WTC11 (cell line): ENCODE data around the gene CADM1. TPM values are rescaled to one million over a fixed set of nuclear protein-coding genes. Genes with fewer than 3 reads are reported as not detected.

Experiments
- ATAC-seq: fragments of 200-7000 bp; cut with Tn5 transposase; 2 replicates; pipeline ENCODE4 v1.10.0; 2021; ENCODE audit warnings: mild to moderate bottlenecking, moderate library complexity
- CTCF ChIA-PET: fragments of 300-600 bp; sonication (Branson Sonifier 250); formaldehyde crosslinking; loops from one replicate; lab custom pipeline; 2021; ENCODE audit warnings: antibody characterized with exemption; lab: Charles Lee
- POLR2A ChIA-PET: fragments of 350-600 bp; sonication (Branson Sonifier 250); formaldehyde crosslinking; loops from one replicate; lab custom pipeline; 2021; ENCODE audit warnings: antibody characterized with exemption; lab: Charles Lee
- DNase-seq: peaks from one replicate; pipeline ENCODE4 v3.0.0; 2021; ENCODE audit warnings: low spot score
- H3K27ac Mint-ChIP-seq: 2 replicates; pipeline ENCODE4 v1.8.0; 2021; ENCODE audit warnings: mixed read lengths
- H3K27me3 Mint-ChIP-seq: 2 replicates; pipeline ENCODE4 v1.8.0; 2021; ENCODE audit warnings: low read depth, mild to moderate bottlenecking, moderate library complexity, mixed read lengths
- H3K36me3 Mint-ChIP-seq: 2 replicates; pipeline ENCODE4 v1.8.0; 2021; ENCODE audit warnings: mixed read lengths
- H3K4me1 Mint-ChIP-seq: 2 replicates; pipeline ENCODE4 v1.8.0; 2022; ENCODE audit warnings: mixed read lengths
- H3K4me3 Mint-ChIP-seq: 2 replicates; pipeline ENCODE4 v1.8.0; 2021; ENCODE audit warnings: mild to moderate bottlenecking, moderate library complexity, mixed read lengths
- H3K9me3 Mint-ChIP-seq: 2 replicates; pipeline ENCODE4 v1.8.0; 2021; ENCODE audit warnings: mixed read lengths
- AFF4 ChIP-seq: sonication (generic); formaldehyde crosslinking; IDR thresholded peaks from 2 replicates; pipeline ENCODE4 v1.8.1; 2023; ENCODE audit warnings: mild to moderate bottlenecking, missing genetic modification reagents, borderline replicate concordance
- AR ChIP-seq: fragments of 250-450 bp; sonication (Bioruptor Pico); IDR thresholded peaks from 2 replicates; pipeline ENCODE4 v1.9.0; 2021; ENCODE audit warnings: mild to moderate bottlenecking
- ELF4 ChIP-seq: sonication (generic); formaldehyde crosslinking; IDR thresholded peaks from 2 replicates; pipeline ENCODE4 v1.8.1; 2022; ENCODE audit warnings: low read depth, mild to moderate bottlenecking, moderate library complexity, missing genetic modification reagents
- FOXJ3 ChIP-seq: sonication (generic); formaldehyde crosslinking; IDR thresholded peaks from 2 replicates; pipeline ENCODE4 v1.9.0; 2021; ENCODE audit warnings: missing genetic modification reagents, mild to moderate bottlenecking, borderline replicate concordance
- KAT7 ChIP-seq: sonication (generic); formaldehyde crosslinking; IDR thresholded peaks from 2 replicates; pipeline ENCODE4 v1.8.1; 2023; ENCODE audit warnings: missing genetic modification reagents, mild to moderate bottlenecking, borderline replicate concordance
- MXD4 ChIP-seq: fragments of 250-450 bp; sonication (Bioruptor Pico); IDR thresholded peaks from 2 replicates; pipeline ENCODE4 v1.8.0; 2021; ENCODE audit warnings: mild to moderate bottlenecking, moderate library complexity, borderline replicate concordance
- NR1H2 ChIP-seq: sonication (generic); formaldehyde crosslinking; IDR thresholded peaks from 2 replicates; pipeline ENCODE4 v1.9.0; 2021; ENCODE audit warnings: mild to moderate bottlenecking, moderate library complexity, missing genetic modification reagents
- OVOL2 ChIP-seq: fragments of 250-450 bp; sonication (Bioruptor Pico); IDR thresholded peaks from 2 replicates; pipeline ENCODE4 v1.9.0; 2021; ENCODE audit warnings: mild to moderate bottlenecking, borderline replicate concordance
- SMAD4 ChIP-seq: sonication (generic); formaldehyde crosslinking; IDR thresholded peaks from 2 replicates; pipeline ENCODE4 v1.8.0; 2022; ENCODE audit warnings: mild to moderate bottlenecking, missing genetic modification reagents
- SOX15 ChIP-seq: fragments of 250-450 bp; sonication (Bioruptor Pico); IDR thresholded peaks from 2 replicates; pipeline ENCODE4 v1.9.0; 2021; ENCODE audit warnings: mild to moderate bottlenecking
- TEAD1 ChIP-seq: sonication (generic); formaldehyde crosslinking; IDR thresholded peaks from 2 replicates; pipeline ENCODE4 v1.8.0; 2022; ENCODE audit warnings: mild to moderate bottlenecking, missing genetic modification reagents
- ZBTB21 ChIP-seq: sonication (generic); formaldehyde crosslinking; IDR thresholded peaks from 2 replicates; pipeline ENCODE4 v1.8.1; 2023; ENCODE audit warnings: mild to moderate bottlenecking, missing genetic modification reagents, borderline replicate concordance
- ZNF416 ChIP-seq: fragments of 250-450 bp; sonication (Bioruptor Pico); IDR thresholded peaks from 2 replicates; pipeline ENCODE4 v1.9.0; 2021; ENCODE audit warnings: mild to moderate bottlenecking, inconsistent platforms
- ZNF671 ChIP-seq: fragments of 250-450 bp; sonication (Bioruptor Pico); IDR thresholded peaks from 2 replicates; pipeline ENCODE4 v1.8.0; 2021; ENCODE audit warnings: mild to moderate bottlenecking
- total RNA-seq: library from RNA; stranded (reverse); gene quantifications from 3 replicates; pipeline ENCODE4 v1.2.3, GENCODE V29; 2021
- TF ChIP-seq, protein P1 (sequence below): sonication (generic); formaldehyde crosslinking; IDR thresholded peaks from 2 replicates; pipeline ENCODE4 v1.8.1; 2023; ENCODE audit warnings: mild to moderate bottlenecking, missing genetic modification reagents
- TF ChIP-seq, protein P2 (sequence below): sonication (generic); formaldehyde crosslinking; IDR thresholded peaks from 2 replicates; pipeline ENCODE4 v1.8.1; 2022; ENCODE audit warnings: mild to moderate bottlenecking, missing genetic modification reagents, moderate library complexity, borderline replicate concordance
- TF ChIP-seq, protein P3 (sequence below): fragments of 250-450 bp; sonication (Bioruptor Pico); IDR thresholded peaks from 2 replicates; pipeline ENCODE4 v2.1.2; 2022; ENCODE audit warnings: mild to moderate bottlenecking, moderate library complexity
- TF ChIP-seq, protein P4 (sequence below): sonication (generic); formaldehyde crosslinking; IDR thresholded peaks from 2 replicates; pipeline ENCODE4 v1.8.0; 2023; ENCODE audit warnings: mild to moderate bottlenecking, missing genetic modification reagents

The CADM1 gene
- total RNA-seq, 1 experiment from 2014 or later: 26.8 TPM

DNA sequence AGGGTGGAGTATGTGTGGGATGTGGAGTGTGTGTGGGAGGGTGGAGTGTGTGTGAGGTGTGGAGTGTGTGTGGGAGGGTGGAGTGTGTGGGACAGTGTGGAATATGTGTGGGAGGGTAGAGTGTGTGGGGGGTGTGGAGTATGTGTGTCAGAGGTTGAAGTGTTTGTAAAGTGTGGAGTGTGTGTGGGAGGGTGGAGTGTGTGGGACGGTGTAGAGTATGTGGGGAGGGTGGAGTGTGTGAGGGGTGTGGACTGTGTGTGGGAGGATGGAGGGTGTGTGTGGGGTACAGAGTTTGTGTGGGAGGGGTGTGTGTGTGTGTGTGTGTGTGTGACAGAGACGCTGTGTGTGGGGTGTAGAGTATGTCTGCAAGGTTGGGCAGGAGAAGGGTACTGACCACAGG is 355.5 kb downstream of the CADM1 start:
- Mint-ChIP-seq H3K36me3 (no peaks in the 10 kb centered on the region), H3K27me3 (no peaks in the 10 kb centered on the region; the same call in 1 of the 2 replicates), H3K9me3 (no peaks in the 10 kb centered on the region), H3K27ac (no peak overlapping the region), H3K4me1 (no peaks in the 10 kb centered on the region), H3K4me3 (no peak overlapping the region)
- no peak for DNase-seq
- POLR2A ChIA-PET: no interaction called here
- no peak for ATAC-seq
- TF ChIP-seq ZNF671 (CRISPR knock-in tag) (no peak), ZBTB21 (CRISPR knock-in tag) (no peak), SMAD4 (CRISPR knock-in tag) (no peak), ZNF416 (no peak), AR (CRISPR knock-in tag) (no peak)
- CTCF ChIA-PET: no interaction called here

- H3K36me3 Mint-ChIP-seq: no peaks in the 10 kb centered on the region
- H3K9me3 Mint-ChIP-seq: no peaks in the 10 kb centered on the region
- DNase-seq: no peak
- H3K27ac Mint-ChIP-seq: no peak overlapping the region
- no peak for ATAC-seq
- POLR2A ChIA-PET: no interaction called here
- CTCF ChIA-PET: no interaction called here
- no peak overlapping the region for H3K4me3 Mint-ChIP-seq
- TF ChIP-seq SMAD4 (CRISPR knock-in tag) (no peak), KAT7 (CRISPR knock-in tag) (no peak), SOX15 (no peak)
- TF ChIP-seq, protein P1, sequence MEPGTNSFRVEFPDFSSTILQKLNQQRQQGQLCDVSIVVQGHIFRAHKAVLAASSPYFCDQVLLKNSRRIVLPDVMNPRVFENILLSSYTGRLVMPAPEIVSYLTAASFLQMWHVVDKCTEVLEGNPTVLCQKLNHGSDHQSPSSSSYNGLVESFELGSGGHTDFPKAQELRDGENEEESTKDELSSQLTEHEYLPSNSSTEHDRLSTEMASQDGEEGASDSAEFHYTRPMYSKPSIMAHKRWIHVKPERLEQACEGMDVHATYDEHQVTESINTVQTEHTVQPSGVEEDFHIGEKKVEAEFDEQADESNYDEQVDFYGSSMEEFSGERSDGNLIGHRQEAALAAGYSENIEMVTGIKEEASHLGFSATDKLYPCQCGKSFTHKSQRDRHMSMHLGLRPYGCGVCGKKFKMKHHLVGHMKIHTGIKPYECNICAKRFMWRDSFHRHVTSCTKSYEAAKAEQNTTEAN (CRISPR knock-in tag): no peak
- TF ChIP-seq, all 79 proteins: peak for 0
- Mint-ChIP-seq H3K4me1 (no peaks in the 10 kb centered on the region), H3K27me3 (no peaks in the 10 kb centered on the region; the same call in 1 of the 2 replicates)
Measured at GRCh38 chr11:115148101-115148500, 356.1 kb downstream of the CADM1 start.

DNA sequence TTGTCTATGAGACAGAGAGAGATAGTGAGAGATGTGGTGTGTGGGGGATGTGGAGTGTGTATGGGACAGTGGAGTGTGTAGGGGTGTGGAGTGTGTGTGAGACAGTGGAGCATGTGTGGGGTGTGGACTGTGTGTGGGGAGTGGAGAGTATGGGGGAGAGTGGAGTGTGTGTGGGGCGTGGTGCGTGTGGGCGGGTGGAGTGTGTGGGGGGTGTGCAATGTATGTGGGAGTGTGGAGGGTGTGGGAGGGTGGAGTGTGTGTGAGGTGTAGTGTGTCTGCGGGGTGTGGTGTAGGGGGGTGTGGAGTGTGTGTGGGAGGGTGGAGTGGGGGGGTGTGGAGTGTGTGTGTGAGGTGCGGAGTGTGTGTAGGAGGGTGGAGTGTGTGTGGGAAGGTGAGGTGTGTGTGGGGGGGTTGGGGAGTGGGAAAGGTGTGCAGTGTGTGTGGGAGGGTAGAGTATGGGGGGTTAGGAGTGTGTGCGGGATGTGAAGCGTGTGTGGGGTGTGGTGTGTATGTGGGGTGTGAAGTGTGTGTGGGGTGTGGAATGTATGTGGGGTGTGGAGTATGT is 356.9 kb downstream of the CADM1 start:
- ATAC-seq (no peak), DNase-seq (no peak)
- Mint-ChIP-seq H3K4me1 (no peaks in the 10 kb centered on the region), H3K36me3 (no peaks in the 10 kb centered on the region), H3K27me3 (no peaks in the 10 kb centered on the region), H3K4me3 (no peak overlapping the region), H3K9me3 (no peaks in the 10 kb centered on the region)
- TF ChIP-seq, protein P2, sequence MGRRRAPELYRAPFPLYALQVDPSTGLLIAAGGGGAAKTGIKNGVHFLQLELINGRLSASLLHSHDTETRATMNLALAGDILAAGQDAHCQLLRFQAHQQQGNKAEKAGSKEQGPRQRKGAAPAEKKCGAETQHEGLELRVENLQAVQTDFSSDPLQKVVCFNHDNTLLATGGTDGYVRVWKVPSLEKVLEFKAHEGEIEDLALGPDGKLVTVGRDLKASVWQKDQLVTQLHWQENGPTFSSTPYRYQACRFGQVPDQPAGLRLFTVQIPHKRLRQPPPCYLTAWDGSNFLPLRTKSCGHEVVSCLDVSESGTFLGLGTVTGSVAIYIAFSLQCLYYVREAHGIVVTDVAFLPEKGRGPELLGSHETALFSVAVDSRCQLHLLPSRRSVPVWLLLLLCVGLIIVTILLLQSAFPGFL: no peak
- TF ChIP-seq NR1H2 (CRISPR knock-in tag) (no peak), ELF4 (CRISPR knock-in tag) (no peak), FOXJ3 (CRISPR knock-in tag) (no peak), MXD4 (CRISPR knock-in tag) (no peak), TEAD1 (CRISPR knock-in tag) (no peak), OVOL2 (CRISPR knock-in tag) (no peak), AFF4 (CRISPR knock-in tag) (no peak)
- TF ChIP-seq, protein P3, sequence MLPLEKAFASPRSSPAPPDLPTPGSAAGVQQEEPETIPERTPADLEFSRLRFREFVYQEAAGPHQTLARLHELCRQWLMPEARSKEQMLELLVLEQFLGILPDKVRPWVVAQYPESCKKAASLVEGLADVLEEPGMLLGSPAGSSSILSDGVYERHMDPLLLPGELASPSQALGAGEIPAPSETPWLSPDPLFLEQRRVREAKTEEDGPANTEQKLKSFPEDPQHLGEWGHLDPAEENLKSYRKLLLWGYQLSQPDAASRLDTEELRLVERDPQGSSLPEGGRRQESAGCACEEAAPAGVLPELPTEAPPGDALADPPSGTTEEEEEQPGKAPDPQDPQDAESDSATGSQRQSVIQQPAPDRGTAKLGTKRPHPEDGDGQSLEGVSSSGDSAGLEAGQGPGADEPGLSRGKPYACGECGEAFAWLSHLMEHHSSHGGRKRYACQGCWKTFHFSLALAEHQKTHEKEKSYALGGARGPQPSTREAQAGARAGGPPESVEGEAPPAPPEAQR (CRISPR knock-in tag): no peak
- TF ChIP-seq, protein P4, sequence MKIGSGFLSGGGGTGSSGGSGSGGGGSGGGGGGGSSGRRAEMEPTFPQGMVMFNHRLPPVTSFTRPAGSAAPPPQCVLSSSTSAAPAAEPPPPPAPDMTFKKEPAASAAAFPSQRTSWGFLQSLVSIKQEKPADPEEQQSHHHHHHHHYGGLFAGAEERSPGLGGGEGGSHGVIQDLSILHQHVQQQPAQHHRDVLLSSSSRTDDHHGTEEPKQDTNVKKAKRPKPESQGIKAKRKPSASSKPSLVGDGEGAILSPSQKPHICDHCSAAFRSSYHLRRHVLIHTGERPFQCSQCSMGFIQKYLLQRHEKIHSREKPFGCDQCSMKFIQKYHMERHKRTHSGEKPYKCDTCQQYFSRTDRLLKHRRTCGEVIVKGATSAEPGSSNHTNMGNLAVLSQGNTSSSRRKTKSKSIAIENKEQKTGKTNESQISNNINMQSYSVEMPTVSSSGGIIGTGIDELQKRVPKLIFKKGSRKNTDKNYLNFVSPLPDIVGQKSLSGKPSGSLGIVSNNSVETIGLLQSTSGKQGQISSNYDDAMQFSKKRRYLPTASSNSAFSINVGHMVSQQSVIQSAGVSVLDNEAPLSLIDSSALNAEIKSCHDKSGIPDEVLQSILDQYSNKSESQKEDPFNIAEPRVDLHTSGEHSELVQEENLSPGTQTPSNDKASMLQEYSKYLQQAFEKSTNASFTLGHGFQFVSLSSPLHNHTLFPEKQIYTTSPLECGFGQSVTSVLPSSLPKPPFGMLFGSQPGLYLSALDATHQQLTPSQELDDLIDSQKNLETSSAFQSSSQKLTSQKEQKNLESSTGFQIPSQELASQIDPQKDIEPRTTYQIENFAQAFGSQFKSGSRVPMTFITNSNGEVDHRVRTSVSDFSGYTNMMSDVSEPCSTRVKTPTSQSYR (CRISPR knock-in tag): no peak
- TF ChIP-seq, all 79 proteins: peak for 0
- ChIA-PET CTCF (no interaction called here), POLR2A (no interaction called here)
- no peak overlapping the region for H3K27ac Mint-ChIP-seq
